PC-9 (cell line): ENCODE results near the gene USP24. TPM values are rescaled to one million over a fixed set of nuclear protein-coding genes. Genes with fewer than 3 reads are reported as not detected.

ENCODE experiments used
- BruUV-seq: library from RNA; stranded (reverse); fragments of 400-500 nt; replicated peaks from 2 replicates; lab custom pipeline; 2021; lab: Mats Ljungman, UMichigan
- CTCF ChIA-PET: fragments of 300-600 bp; sonication (Branson Sonifier 250); formaldehyde crosslinking; loops from one replicate; lab custom pipeline; 2022; ENCODE audit warnings: antibody characterized with exemption; lab: Charles Lee
- POLR2A ChIA-PET: fragments of 300-600 bp; sonication (Branson Sonifier 250); formaldehyde crosslinking; loops from one replicate; lab custom pipeline; 2022; ENCODE audit warnings: antibody characterized with exemption; ENCODE audit not compliant: unreplicated experiment; lab: Charles Lee
- DNase-seq, 2 experiments: peaks; one replicate each; pipeline versions ENCODE4 v3.0.0 to v3.0.0-alpha.2; 2015 to 2022; ENCODE audit warnings: mixed read lengths in 1 of 2
- H2AFZ ChIP-seq: fragments of 200-600 bp; sonication (generic); 2 replicates; pipeline ENCODE4 v1.8.1; 2017; ENCODE audit warnings: antibody characterized with exemption
- H3F3A ChIP-seq: fragments of 200-600 bp; sonication (generic); 2 replicates; pipeline ENCODE4 v1.8.1; 2017; ENCODE audit warnings: antibody characterized with exemption, mild to moderate bottlenecking, low read depth; ENCODE audit not compliant: insufficient read depth
- H3K27ac ChIP-seq: fragments of 200-600 bp; sonication (generic); 2 replicates; pipeline ENCODE4 v1.6.1; 2016; ENCODE audit warnings: mixed run types
- H3K27me3 ChIP-seq: fragments of 200-600 bp; sonication (generic); 2 replicates; pipeline ENCODE4 v1.6.1; 2016; ENCODE audit warnings: low read depth, mixed run types; ENCODE audit not compliant: insufficient read depth
- H3K36me3 ChIP-seq: fragments of 200-600 bp; sonication (generic); 2 replicates; pipeline ENCODE4 v1.6.1; 2016; ENCODE audit warnings: low read depth, mixed run types
- H3K4me1 ChIP-seq: fragments of 200-600 bp; sonication (generic); replicated peaks from 2 replicates; pipeline ENCODE4 v1.6.1; 2016; ENCODE audit warnings: mixed run types; ENCODE audit not compliant: insufficient read depth
- H3K4me2 ChIP-seq: fragments of 200-600 bp; sonication (generic); 2 replicates; pipeline ENCODE4 v1.6.1; 2017; ENCODE audit warnings: mixed run types
- H3K4me3 ChIP-seq: fragments of 200-600 bp; sonication (generic); 2 replicates; pipeline ENCODE4 v1.6.1; 2016; ENCODE audit warnings: mixed run types
- H3K79me2 ChIP-seq: fragments of 200-600 bp; sonication (generic); 2 replicates; pipeline ENCODE4 v1.6.1; 2017; ENCODE audit warnings: low read depth, mixed run types
- H3K9me2 ChIP-seq: fragments of 200-600 bp; sonication (generic); 2 replicates; pipeline ENCODE4 v1.8.1; 2017; ENCODE audit warnings: mild to moderate bottlenecking; ENCODE audit not compliant: insufficient read depth
- H3K9me3 ChIP-seq: fragments of 200-600 bp; sonication (generic); 2 replicates; pipeline ENCODE4 v1.8.1; 2016; ENCODE audit warnings: low read depth; ENCODE audit not compliant: insufficient read depth
- H4K20me1 ChIP-seq: fragments of 200-600 bp; sonication (generic); 2 replicates; pipeline ENCODE4 v1.8.1; 2017; ENCODE audit not compliant: insufficient read depth
- CTCF ChIP-seq: fragments of 200-600 bp; sonication (generic); conservative IDR thresholded peaks from 2 replicates; pipeline ENCODE4 v1.6.1; 2017; ENCODE audit warnings: mixed run types, antibody characterized with exemption, mild to moderate bottlenecking, moderate library complexity
- EZH2 ChIP-seq: fragments of 200-600 bp; sonication (generic); IDR thresholded peaks from 2 replicates; pipeline ENCODE4 v1.8.0; 2017; ENCODE audit warnings: antibody characterized with exemption, low read depth
- intact Hi-C: fragments of 100-400 bp; cut with micrococcal nuclease; formaldehyde crosslinking; loops from one replicate; pipeline ENCODE4 v1.10.0; 2022; ENCODE audit not compliant: unreplicated experiment
- total RNA-seq: library from RNA; stranded (reverse); gene quantifications from 2 replicates; pipeline ENCODE4 v1.2.3, GENCODE V29; 2021

The USP24 gene
- total RNA-seq, 1 experiment from 2014 or later = 61.0 TPM

- ChIA-PET POLR2A (interaction anchor here (0.7 kb wide), 1 partner anchor 96 kb away, joined by 4 read pairs; no protein-coding TSS in a partner anchor), CTCF (no interaction called here)
- BruUV-seq = no TSS peak
Measured at GRCh38 chr1:55159571-55159970, 55.6 kb downstream of the USP24 start.

GRCh38 chr1:55156608-55157007 is 58.6 kb downstream of the USP24 start:
- Histone ChIP-seq H3K4me2 (no peak overlapping the region), H3K9me3 (no peaks in the 10 kb centered on the region), H3K9me2 (no peaks in the 10 kb centered on the region), H3K27me3 (no peaks in the 10 kb centered on the region), H2AFZ (no peak overlapping the region), H3K4me1 (no peaks in the 10 kb centered on the region), H3K27ac (no peak overlapping the region), H3F3A (peaks cover 18% of the 10 kb centered on the region), H3K79me2 (no peaks in the 10 kb centered on the region), H4K20me1 (no peaks in the 10 kb centered on the region; the same call in 1 of the 2 replicates), H3K36me3 (peaks cover 37% of the 10 kb centered on the region), H3K4me3 (no peak overlapping the region)
- DNase-seq = no peak
- POLR2A ChIA-PET = no interaction called here
- intact Hi-C loops = no loop called here
- no TSS peak for BruUV-seq
- CTCF ChIA-PET = no interaction called here
- no peak for TF ChIP-seq EZH2
- TF ChIP-seq CTCF = no peak

More at GRCh38 chr1:55159571-55159970, 55.6 kb downstream of the USP24 start:
- Histone ChIP-seq H3F3A (peaks cover 11% of the 10 kb centered on the region), H3K4me3 (no peak overlapping the region), H3K79me2 (peaks cover 4% of the 10 kb centered on the region; the same call in 1 of the 2 replicates), H3K9me2 (no peaks in the 10 kb centered on the region), H2AFZ (no peak overlapping the region), H3K4me1 (no peaks in the 10 kb centered on the region), H3K9me3 (no peaks in the 10 kb centered on the region), H3K27me3 (no peaks in the 10 kb centered on the region), H3K36me3 (peaks cover 44% of the 10 kb centered on the region), H3K4me2 (no peak overlapping the region), H3K27ac (no peak overlapping the region), H4K20me1 (no peaks in the 10 kb centered on the region; the same call in 1 of the 2 replicates)
- TF ChIP-seq CTCF (no peak), EZH2 (no peak)
- no peak for DNase-seq
- intact Hi-C loops = no loop called here

DNA sequence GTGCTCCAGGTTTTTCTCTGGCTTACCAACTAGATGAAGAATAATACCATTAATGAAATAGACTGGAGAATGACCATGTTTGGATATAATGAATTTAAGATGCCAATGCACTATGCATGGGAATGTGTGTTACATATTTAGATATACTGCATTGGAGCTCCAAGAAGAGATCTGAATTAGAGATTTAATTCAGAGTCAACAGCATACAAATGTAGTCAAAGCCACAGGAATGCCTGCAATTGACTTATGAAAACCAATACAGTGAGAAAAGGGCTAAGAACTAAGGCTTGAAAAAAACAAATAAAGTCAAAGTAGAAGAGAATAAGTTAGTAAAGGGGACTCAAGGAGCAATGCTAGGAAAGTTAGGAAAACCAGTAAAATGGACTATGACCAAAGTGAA is 59.1 kb downstream of the USP24 start:
- Histone ChIP-seq H3K4me3 (no peak overlapping the region), H4K20me1 (no peaks in the 10 kb centered on the region; the same call in 1 of the 2 replicates), H3K27me3 (no peaks in the 10 kb centered on the region), H3K4me2 (no peak overlapping the region), H3K27ac (no peak overlapping the region), H3K9me3 (no peaks in the 10 kb centered on the region), H2AFZ (no peak overlapping the region), H3K79me2 (no peaks in the 10 kb centered on the region), H3K9me2 (no peaks in the 10 kb centered on the region), H3K4me1 (no peaks in the 10 kb centered on the region), H3K36me3 (peaks cover 37% of the 10 kb centered on the region), H3F3A (peaks cover 18% of the 10 kb centered on the region; the same call in 1 of the 2 replicates)
- POLR2A ChIA-PET = no interaction called here
- BruUV-seq = no TSS peak
- intact Hi-C loops = no loop called here
- TF ChIP-seq CTCF (no peak), EZH2 (no peak)
- CTCF ChIA-PET = no interaction called here
- DNase-seq = no peak
